ENCODE data around the gene NRG3.

- no peak for TF ChIP-seq EP300 (IDR thresholded peaks at IDR 0.05)
- no peak for TF ChIP-seq POLR2AphosphoS5 (IDR thresholded peaks at IDR 0.05)
- TF ChIP-seq CTCF (IDR thresholded peaks at IDR 0.05), result no peak
- no peak for TF ChIP-seq POLR2A (IDR thresholded peaks at IDR 0.05)
Observed at GRCh38 chr10:82071231-82071630, 196.2 kb downstream of the NRG3 start.

All from upper lobe of left lung (tissue), 4 donors.